A673 (cell line): ENCODE data around the gene CCDC9.

Source experiments
- CTCF ChIP-seq: fragments of 300-800, 200-600 bp; sonication (generic); conservative IDR thresholded peaks from 2 replicates; pipeline ENCODE4 v1.5.1; 2017; ENCODE audit warnings: low read depth, mild to moderate bottlenecking, antibody characterized with exemption, low read length, moderate library complexity, mixed read lengths
- EZH2 ChIP-seq: fragments of 200-600 bp; sonication (generic); IDR thresholded peaks from 2 replicates; pipeline ENCODE4 v1.6.1; 2017; ENCODE audit warnings: borderline replicate concordance, low read depth, mild to moderate bottlenecking, mixed read lengths, antibody characterized with exemption, low read length; ENCODE audit not compliant: poor library complexity, severe bottlenecking

GRCh38 chr19:47269596-47269995 lies 13.3 kb downstream of the CCDC9 start:
- TF ChIP-seq CTCF (no peak), EZH2 (no peak)
